ENCODE measurements around the gene LHX3.

The LHX3 gene

DNA sequence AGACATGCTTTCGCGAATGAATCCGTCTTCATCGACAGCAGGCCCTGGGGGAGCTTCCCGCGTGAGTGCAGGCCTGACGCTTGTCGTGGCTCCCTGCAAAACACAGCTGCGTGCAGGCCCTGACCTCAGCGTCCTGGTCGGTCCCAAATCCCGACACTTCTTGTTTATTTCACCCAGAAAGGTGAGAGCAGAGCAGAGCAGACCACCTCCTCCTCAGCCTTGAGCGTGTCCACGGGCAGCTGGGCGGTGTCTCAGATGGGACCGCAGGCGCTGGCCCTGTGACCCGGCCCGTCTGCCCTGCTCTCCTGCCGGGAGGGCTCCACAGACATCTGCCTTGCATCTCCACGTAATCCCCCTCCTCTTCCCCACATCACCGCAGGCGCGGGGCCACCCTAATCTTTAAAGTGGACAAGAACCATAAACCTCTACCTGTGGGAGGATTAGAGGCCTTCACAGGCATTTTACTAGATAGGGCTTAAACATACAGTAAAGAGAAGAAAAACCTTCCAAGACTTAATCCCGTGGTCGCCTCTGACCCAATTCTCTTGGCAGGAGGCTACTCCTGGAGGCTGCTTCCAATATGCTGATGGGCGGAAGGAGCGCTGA, 7.5 kb upstream of the LHX3 start:
- no peaks in the 10 kb centered on the region for H3K9me3 Mint-ChIP-seq
- ATAC-seq (replicated peaks) (no peak), DNase-seq (no peak)
- H3K36me3 Mint-ChIP-seq, result peaks cover 56 to 68% of the 10 kb centered on the region in 2 donors
- no peak overlapping the region for H3K4me3 Mint-ChIP-seq
- peak overlapping the region; percentile 59 for H3K27ac Mint-ChIP-seq
- no peaks in the 10 kb centered on the region for H3K27me3 Mint-ChIP-seq
- H3K4me1 Mint-ChIP-seq, result peaks cover 7 to 14% of the 10 kb centered on the region in 2 donors

GRCh38 chr9:136211441-136212344, 6.8 kb upstream of the LHX3 start:
- H3K27me3 Mint-ChIP-seq, result no peaks in the 10 kb centered on the region
- H3K4me1 Mint-ChIP-seq, result peaks cover 10 to 19% of the 10 kb centered on the region in 2 donors
- H3K4me3 Mint-ChIP-seq, result no peak overlapping the region
- H3K36me3 Mint-ChIP-seq, result peaks cover 63 to 75% of the 10 kb centered on the region in 2 donors
- peak overlapping the region; percentile 17 for H3K27ac Mint-ChIP-seq
- no peak for DNase-seq
- no peak for ATAC-seq (replicated peaks)
- no peaks in the 10 kb centered on the region for H3K9me3 Mint-ChIP-seq

DNA sequence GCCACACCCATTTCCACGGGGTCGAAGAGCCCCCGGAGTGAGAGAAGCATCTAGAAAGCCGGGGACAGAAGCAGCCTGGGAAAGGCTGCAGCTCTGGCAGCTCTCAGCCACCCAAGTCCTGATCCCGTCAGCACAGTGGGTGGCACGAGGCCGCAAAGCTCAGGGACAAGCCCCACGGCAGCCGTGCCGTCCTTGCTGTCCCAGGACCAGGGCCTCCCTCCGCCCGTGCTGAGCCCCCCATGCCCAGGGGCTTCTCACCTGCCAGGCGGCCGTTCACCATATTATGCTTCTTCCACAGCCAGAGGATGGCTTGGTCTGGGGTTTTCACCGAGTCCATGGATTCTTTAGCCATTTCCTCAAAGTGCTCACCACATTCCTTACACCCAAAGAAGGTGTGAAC, 6.1 kb upstream of the LHX3 start:
- DNase-seq (no peak), ATAC-seq (replicated peaks) (no peak)
- H3K4me3 Mint-ChIP-seq, result no peak overlapping the region
- H3K4me1 Mint-ChIP-seq, result peaks cover 11 to 21% of the 10 kb centered on the region in 2 donors
- H3K27ac Mint-ChIP-seq, result peak overlapping the region; percentile 47
- H3K27me3 Mint-ChIP-seq, result no peaks in the 10 kb centered on the region
- H3K9me3 Mint-ChIP-seq, result no peaks in the 10 kb centered on the region
- H3K36me3 Mint-ChIP-seq, result peaks cover 67 to 79% of the 10 kb centered on the region in 2 donors

- ATAC-seq (replicated peaks), result no peak
- H3K4me1 Mint-ChIP-seq, result peaks cover 14 to 23% of the 10 kb centered on the region in 2 donors
- no peak overlapping the region for H3K27ac Mint-ChIP-seq
- no peak for DNase-seq
- H3K27me3 Mint-ChIP-seq, result peaks cover 0 to 2% of the 10 kb centered on the region in 2 donors
- peaks cover 60 to 78% of the 10 kb centered on the region in 2 donors for H3K36me3 Mint-ChIP-seq
- no peak overlapping the region for H3K4me3 Mint-ChIP-seq
- H3K9me3 Mint-ChIP-seq, result no peaks in the 10 kb centered on the region
Measured at GRCh38 chr9:136210276-136210675, 5.3 kb upstream of the LHX3 start.

DNA sequence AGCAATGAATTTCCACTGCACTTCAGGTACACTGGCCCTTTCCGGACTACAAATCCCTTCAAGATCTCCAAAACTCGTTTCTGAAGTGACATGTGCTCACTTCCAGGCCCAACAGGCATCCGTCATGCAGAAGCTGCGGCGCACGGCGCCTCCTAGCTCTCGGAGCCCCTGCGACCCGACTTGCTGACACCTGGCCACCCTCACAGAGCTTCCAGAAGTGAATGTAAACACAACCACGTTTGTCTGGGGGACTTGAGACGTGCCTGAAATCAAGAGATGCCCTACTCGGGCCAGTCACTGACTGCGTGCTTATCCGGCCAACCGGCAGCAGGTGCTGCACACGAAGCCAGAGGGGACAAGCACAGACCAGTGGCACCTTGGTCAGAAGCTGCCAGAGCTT, 4.9 kb upstream of the LHX3 start:
- peaks cover 12 to 28% of the 10 kb centered on the region in 2 donors for H3K4me1 Mint-ChIP-seq

DNA sequence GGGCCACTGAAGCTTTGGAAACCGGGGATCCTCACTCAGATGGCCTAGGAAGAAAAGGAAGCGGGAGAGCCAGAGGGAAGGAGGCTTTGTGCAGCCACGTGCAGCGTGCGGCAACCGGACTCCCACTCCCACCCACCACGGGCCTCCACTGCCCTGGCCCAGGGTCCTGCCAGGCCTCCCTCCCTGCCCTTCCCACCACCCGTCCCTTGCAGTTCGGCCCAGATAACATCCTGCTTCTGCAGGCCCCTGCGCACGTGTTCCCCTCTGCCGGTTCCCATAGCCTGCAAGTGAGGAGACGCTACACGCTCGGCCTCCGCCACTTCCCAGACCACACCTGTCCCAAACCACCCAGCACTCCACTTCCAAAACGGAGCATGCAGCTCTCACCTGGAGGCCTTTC, 4.3 kb upstream of the LHX3 start:
- Mint-ChIP-seq H3K36me3 (peaks cover 53 to 67% of the 10 kb centered on the region in 2 donors), H3K9me3 (no peaks in the 10 kb centered on the region), H3K4me3 (no peak overlapping the region), H3K4me1 (peaks cover 13 to 31% of the 10 kb centered on the region in 2 donors), H3K27ac (no peak overlapping the region), H3K27me3 (peaks cover under 1 to 12% of the 10 kb centered on the region in 2 donors)
- DNase-seq (no peak), ATAC-seq (replicated peaks) (no peak)

More for the DNA sequence above, 4.9 kb upstream of the LHX3 start:
- H3K27me3 Mint-ChIP-seq, result peaks cover 0 to 7% of the 10 kb centered on the region in 2 donors
- H3K36me3 Mint-ChIP-seq, result peaks cover 57 to 73% of the 10 kb centered on the region in 2 donors
- DNase-seq, result no peak
- ATAC-seq (replicated peaks), result no peak
- H3K27ac Mint-ChIP-seq, result no peak overlapping the region
- no peaks in the 10 kb centered on the region for H3K9me3 Mint-ChIP-seq
- no peak overlapping the region for H3K4me3 Mint-ChIP-seq

- DNase-seq (no peak), ATAC-seq (replicated peaks) (no peak)
- H3K4me3 Mint-ChIP-seq, result no peak overlapping the region
- no peak overlapping the region for H3K27ac Mint-ChIP-seq
- peaks cover 53 to 62% of the 10 kb centered on the region in 2 donors for H3K36me3 Mint-ChIP-seq
- H3K9me3 Mint-ChIP-seq, result no peaks in the 10 kb centered on the region
- H3K27me3 Mint-ChIP-seq, result peaks cover 5 to 18% of the 10 kb centered on the region in 2 donors
- H3K4me1 Mint-ChIP-seq, result peaks cover 16 to 34% of the 10 kb centered on the region in 2 donors
Measured at GRCh38 chr9:136208675-136209074, 3.7 kb upstream of the LHX3 start.

GRCh38 chr9:136207616-136208015, 2.7 kb upstream of the LHX3 start:
- DNase-seq (no peak), ATAC-seq (replicated peaks) (no peak)
- Mint-ChIP-seq H3K4me3 (no peak overlapping the region), H3K9me3 (no peaks in the 10 kb centered on the region), H3K27me3 (peaks cover 11 to 27% of the 10 kb centered on the region in 2 donors), H3K36me3 (peaks cover 47 to 54% of the 10 kb centered on the region in 2 donors), H3K4me1 (peaks cover 21 to 37% of the 10 kb centered on the region in 2 donors), H3K27ac (peak overlapping the region; percentile 37)

DNA sequence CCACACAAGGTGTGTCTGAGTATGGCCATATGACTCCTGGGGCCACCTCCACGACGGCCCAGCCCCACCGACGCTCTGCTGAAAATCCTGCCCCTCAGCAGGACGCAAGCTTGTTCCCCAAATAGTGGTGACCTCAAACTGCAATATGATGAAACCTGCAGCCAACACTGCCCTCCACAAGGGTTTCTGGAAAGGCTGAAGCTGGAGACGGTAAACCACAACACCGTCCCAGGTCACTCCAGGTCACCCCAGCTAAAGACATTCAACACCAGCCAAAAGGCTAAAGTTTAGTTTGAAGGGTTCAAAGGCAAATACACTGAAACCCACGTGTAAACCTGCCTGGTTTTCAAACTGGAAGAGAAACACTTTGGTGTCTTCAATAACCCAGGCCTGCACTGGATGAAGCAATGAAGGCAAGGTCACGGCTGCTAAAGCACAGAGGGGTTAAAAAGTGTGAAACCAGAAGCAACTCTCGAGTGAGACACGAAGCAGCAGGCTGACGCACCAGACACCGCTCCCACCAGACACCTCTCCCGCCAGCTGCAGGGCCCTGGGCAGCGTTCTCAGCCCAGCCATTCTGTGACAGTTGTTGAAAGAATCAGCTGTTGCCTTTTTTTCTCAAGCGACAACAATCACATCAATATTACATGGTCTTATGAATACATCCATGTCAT, 1.8 kb upstream of the LHX3 start:
- H3K4me1 Mint-ChIP-seq, result peaks cover 17 to 30% of the 10 kb centered on the region in 2 donors
- H3K4me3 Mint-ChIP-seq, result no peak overlapping the region
- DNase-seq, result no peak
- no peaks in the 10 kb centered on the region for H3K9me3 Mint-ChIP-seq
- H3K36me3 Mint-ChIP-seq, result peaks cover 41 to 45% of the 10 kb centered on the region in 2 donors
- no peak for ATAC-seq (replicated peaks)
- no peak overlapping the region for H3K27ac Mint-ChIP-seq
- H3K27me3 Mint-ChIP-seq, result peaks cover 15 to 34% of the 10 kb centered on the region in 2 donors

DNA sequence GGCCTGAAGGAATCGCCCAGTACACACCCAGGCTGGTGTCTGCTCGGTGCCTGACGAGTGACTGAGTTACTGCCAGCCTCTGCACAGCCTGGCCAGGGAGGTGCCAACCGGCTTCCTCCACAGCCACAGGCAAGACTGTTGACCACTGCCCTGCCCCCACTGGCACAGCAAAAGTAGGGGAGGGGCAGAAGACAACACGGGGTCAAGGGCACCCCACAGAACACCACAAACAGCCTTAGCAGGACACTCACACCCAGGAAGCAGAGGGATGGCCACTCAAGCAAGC, 722 bp upstream of the LHX3 start:
- peaks cover 35 to 43% of the 10 kb centered on the region in 2 donors for H3K36me3 Mint-ChIP-seq
- H3K27me3 Mint-ChIP-seq, result peaks cover 21 to 43% of the 10 kb centered on the region in 2 donors
- H3K9me3 Mint-ChIP-seq, result no peaks in the 10 kb centered on the region

GRCh38 chr9:136204145-136204805, 653 bp downstream of the LHX3 start:
- ATAC-seq (replicated peaks) (peak; percentile 10 to 12), DNase-seq (no peak)
- Mint-ChIP-seq H3K4me3 (no peak overlapping the region), H3K27ac (no peak overlapping the region), H3K9me3 (no peaks in the 10 kb centered on the region), H3K4me1 (peaks cover 17 to 30% of the 10 kb centered on the region in 2 donors), H3K36me3 (peaks cover 25 to 35% of the 10 kb centered on the region in 2 donors), H3K27me3 (peaks cover 26 to 57% of the 10 kb centered on the region in 2 donors)

More for the DNA sequence above, 722 bp upstream of the LHX3 start:
- DNase-seq (no peak), ATAC-seq (replicated peaks) (no peak)
- Mint-ChIP-seq H3K4me1 (peaks cover 17 to 30% of the 10 kb centered on the region in 2 donors), H3K4me3 (no peak overlapping the region), H3K27ac (no peak overlapping the region)

DNA sequence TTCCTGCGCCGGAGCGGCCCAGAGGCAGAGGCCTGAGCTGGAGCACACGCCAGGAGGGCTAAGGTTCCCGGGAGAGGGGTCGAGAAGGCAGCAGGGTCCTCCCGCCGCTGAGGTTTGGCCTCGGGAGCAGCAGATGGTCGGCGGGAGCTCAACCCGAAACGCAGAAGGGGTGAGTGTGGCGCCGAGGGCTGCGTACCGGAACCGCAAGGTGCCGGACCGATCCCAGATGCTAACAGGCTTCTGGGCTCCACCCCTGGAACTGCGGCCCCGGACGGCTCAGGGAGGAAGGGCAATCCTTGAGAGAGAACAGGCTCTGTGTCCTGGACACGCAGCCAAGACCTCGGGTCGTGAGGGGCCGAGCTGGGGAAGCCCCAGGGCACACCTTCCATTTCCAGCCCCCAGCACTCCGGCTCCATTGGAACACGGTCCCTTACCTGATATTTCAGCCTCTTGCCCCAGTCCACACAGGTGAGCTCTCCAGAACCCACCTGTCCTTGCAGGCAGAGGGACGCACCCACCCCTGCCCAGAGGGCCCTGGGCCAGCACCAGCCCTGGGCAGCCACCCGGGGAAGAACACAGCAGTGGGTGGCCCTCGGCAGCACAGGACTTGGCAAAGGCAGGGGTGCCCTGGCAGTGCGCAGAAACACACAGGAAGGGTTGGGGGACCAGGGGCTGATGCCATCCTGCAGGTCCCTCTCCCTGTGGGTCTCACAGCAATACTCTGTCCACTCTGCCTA, 1.4 kb downstream of the LHX3 start:
- Mint-ChIP-seq H3K36me3 (peaks cover 20 to 28% of the 10 kb centered on the region in 2 donors), H3K4me1 (peaks cover 17 to 31% of the 10 kb centered on the region in 2 donors), H3K27me3 (peaks cover 27 to 59% of the 10 kb centered on the region in 2 donors), H3K4me3 (peak overlapping the region in 1 of 2 donors; percentile 41), H3K27ac (no peak overlapping the region), H3K9me3 (no peaks in the 10 kb centered on the region)
- ATAC-seq (replicated peaks) (no peak), DNase-seq (no peak)

Data from stimulated activated naive B cell treated with anti-CD40 and anti-IgM and Interleukin-4, amounts not matched to agents 10 μg/mL and 1 μg/mL and 100 μg/mL, for 72 hours (primary cell).